GM10266 (cell line): Measurements from ENCODE around the gene CHSY1.

ENCODE experiments used
- DNase-seq: peaks from one replicate; pipeline ENCODE4 v3.0.0; 2012; ENCODE audit errors: extremely low spot score
- CTCF ChIP-seq: IDR thresholded peaks from 2 replicates; pipeline ENCODE4 v1.5.1; 2012; ENCODE audit warnings: mild to moderate bottlenecking, low read depth; ENCODE audit not compliant: control insufficient read depth, insufficient read depth; ENCODE audit errors: missing control alignments

The CHSY1 gene

GRCh38 chr15:101156061-101156460 is 95.8 kb downstream of the CHSY1 start:
- TF ChIP-seq CTCF, result no peak
- DNase-seq, result no peak

- no peak for TF ChIP-seq CTCF
- DNase-seq, result no peak
Measured at GRCh38 chr15:101153801-101154656, 97.8 kb downstream of the CHSY1 start.

GRCh38 chr15:101152914-101153313 is 98.9 kb downstream of the CHSY1 start:
- peak; percentile 29 for TF ChIP-seq CTCF
- DNase-seq, result no peak

- no peak for DNase-seq
- TF ChIP-seq CTCF, result no peak
Measured at GRCh38 chr15:101151288-101151687, 100.6 kb downstream of the CHSY1 start.

- no peak for TF ChIP-seq CTCF
Measured at GRCh38 chr15:101150723-101151040, 101.2 kb downstream of the CHSY1 start.

GRCh38 chr15:101149864-101150722 is 101.8 kb downstream of the CHSY1 start:
- no peak for DNase-seq
- no peak for TF ChIP-seq CTCF

More at GRCh38 chr15:101150723-101151040, 101.2 kb downstream of the CHSY1 start:
- DNase-seq, result no peak
